ENCODE measurements around the gene PHF14.
A peak's percentile ranks its signal among the peaks of the same experiment; 100 is the strongest.
"Not testable (repeated sequence)": the region's sequence is repeated elsewhere in the genome, so short reads cannot be mapped to it uniquely, and the experiment has no call there.

Gene PHF14

DNA sequence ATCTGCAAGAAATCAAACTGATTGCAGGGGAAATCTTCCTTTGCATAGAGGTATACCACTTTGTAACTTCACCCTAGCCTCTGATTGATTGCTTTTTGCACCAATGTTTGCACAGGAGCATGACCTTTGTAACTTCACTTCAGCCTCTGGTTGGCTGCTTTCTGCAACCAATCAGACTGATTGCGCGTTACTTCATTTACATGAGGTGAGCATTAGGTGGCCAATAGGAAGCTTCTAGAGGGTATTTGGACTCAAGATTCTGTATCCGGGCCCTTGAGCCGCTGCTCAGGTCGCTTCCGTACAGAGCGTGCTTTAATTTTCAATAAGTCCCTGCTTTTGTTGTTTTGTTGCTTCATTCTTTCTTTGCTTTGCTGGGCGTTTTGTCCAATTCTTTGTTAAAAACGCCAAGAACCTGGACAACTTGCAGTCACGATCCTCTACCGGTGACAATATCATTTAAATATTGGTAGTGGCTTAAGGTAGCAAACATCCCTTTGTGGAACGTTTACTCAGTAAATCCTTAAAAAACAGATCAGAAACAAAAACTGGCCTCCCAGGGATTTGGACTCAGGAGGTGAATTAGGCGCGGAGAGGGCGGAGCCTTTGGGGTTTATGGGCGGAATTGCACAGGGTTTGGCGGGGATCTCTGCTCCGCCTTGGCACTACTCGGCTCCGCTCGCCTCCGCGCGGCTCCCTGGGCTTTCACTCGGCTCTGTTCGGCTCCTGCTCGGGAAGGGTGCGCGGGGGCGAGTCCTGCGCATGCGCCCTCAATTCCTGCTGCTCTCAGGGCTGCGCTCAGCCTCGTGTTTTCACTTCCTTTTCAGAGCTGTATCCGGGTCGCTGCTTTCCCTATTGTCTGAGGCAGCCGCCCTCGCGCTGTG, at the start of gene PHF14:
Gene PHF14 (plus strand): TSS at position 812 of the 881 bp plus-strand sequence. CDS start 452 bp downstream, outside the sequence.
- DNase-seq: peak; percentile 94

DNA sequence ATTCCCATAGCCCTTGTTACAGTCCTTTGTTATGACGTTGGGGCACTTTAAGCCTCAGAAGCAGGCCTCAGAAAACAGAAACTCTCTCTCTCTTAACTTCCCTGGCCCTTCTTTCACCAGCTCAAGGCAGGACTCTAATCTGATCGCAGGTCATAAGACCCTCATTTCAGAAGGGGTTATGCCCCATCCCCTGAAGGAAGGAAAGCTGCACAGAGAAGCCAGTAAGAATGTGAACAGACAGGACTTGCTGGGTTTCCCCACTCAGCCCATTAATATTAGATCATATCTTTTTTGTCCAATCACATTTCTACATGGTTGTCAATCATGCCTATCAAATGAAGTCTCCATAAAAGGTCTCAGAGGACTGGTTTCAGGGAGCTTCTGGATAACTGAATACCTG, 49.3 kb upstream of the PHF14 start:
- no peak for DNase-seq

- not testable (repeated sequence) for DNase-seq
Measured at GRCh38 chr7:10928203-10928602, 45.5 kb upstream of the PHF14 start.

DNA sequence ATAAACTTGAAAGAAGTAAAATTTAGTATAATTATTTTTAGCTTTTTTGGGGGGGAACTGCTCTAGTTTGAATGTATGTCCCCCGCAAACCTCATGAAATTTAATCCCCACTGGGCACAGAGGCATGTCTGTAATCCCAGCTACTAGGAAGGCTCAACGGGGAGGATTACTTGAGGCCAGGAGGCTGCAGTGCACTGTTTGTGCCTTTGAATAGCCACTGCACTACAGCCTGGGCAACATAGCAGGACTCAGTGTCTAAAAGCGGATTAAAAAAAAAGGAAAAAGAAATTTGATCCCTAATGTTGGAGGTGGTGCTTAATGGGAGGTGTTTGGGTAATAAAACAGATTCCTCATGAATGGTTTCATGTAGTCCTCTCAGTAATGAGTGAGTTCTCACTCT, 43.1 kb upstream of the PHF14 start:
- DNase-seq: no peak

DNA sequence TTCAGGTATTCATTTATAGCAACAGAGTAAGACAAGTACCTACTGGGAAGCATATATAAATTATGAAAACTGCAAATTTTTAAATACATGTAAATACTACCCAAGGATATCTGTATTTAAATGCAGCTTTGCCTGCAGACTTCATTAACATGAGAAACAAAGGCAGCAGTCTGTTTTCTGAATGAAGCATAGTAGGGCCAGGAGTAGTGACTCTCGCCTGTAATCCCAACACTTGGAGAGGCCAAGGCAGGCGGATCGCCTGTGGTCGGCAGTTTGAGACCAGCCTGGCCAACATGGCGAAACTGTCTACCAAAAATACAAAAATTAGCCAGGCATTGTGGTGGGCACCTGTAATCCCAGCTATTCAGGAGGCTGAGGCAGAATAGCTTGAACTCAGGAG, 42.5 kb upstream of the PHF14 start:
- DNase-seq: no peak

DNA sequence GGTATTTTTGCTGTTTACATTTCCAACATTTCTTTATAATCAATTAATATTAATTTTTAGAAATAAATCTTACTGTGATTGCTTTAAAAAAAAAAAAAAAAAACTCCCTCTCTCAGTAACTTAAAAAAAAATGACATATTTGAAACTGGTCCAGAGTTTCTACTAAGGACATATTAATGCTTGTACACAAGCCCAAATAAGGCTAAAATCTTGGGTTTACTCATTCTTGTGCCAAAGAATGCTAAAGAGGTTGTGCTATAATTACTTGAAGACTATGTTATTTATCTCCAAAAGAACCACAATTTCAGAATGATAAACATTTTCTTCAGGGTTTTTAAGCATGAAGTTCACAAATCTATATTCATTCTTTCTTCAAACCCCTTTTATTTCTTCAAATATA, 39.4 kb upstream of the PHF14 start:
- no peak for DNase-seq

DNA sequence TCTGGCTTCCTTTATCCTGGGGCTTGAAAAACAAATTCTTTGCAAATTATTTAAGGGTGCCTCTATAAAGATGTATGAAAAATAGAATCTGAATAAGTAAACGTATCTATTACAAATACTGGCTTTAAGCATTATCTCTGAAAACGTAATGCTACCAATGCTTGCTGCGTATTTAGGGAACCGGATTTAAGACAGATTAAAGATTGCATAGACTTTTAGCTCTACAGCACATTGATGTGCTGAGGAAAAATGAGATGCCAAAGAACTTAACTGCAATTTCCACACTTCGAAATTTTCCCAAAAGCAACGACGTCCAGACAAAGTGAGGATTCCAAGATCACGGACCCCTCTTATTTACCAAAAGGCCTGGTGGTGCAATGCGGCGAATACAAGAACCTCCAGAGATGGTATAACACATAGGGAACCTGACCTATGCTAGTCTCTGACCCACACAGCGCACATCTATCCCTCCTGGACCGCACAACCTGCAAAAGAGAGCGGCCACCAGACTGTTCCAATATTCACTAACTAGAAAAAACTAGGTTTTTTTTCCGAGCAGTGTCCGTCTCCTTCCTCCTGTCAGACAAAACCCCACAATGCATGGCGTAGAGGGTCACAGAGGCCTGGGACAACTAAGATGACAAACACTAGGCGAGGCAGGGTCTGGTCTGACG, 34.3 kb upstream of the PHF14 start:
- DNase-seq: no peak

DNA sequence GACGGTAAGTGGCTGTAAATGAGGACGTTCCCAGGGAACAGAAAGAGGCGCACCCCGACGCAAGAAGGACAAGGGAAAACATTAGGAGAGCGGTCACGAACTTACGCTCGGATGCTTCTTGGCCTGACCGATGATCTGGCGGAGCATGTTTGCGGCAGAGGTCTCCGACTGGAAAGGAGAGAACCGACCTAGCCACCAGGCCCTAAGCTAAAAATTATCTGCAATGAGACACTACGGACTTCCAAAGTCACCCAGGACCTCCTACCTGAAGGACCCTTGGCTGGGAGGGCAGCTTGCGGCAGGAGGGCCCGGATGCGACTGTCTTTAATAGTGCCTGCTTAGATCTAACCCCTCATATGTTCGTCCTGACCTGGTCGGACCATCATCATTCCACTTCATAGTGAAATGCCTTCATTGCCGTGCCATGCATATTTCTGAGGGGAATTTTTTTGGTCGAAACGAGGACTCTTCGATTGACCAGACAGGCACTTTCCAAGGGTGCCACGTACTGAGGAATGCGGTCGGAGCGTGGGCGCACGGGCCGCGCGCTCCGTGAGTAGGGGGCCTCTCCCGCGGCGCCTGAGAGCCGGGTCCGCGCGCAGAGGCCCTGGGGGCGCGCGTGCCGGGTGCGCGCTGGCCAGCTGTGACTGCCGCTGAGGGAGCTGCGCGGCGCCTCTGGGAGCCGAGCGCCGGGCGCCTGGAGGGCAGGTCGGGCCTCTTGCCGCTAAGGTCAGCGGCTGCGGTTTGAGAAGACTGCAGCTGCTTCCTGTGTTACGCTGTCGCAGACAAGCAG, 33.6 kb upstream of the PHF14 start:
- DNase-seq: peak; percentile 88

DNA sequence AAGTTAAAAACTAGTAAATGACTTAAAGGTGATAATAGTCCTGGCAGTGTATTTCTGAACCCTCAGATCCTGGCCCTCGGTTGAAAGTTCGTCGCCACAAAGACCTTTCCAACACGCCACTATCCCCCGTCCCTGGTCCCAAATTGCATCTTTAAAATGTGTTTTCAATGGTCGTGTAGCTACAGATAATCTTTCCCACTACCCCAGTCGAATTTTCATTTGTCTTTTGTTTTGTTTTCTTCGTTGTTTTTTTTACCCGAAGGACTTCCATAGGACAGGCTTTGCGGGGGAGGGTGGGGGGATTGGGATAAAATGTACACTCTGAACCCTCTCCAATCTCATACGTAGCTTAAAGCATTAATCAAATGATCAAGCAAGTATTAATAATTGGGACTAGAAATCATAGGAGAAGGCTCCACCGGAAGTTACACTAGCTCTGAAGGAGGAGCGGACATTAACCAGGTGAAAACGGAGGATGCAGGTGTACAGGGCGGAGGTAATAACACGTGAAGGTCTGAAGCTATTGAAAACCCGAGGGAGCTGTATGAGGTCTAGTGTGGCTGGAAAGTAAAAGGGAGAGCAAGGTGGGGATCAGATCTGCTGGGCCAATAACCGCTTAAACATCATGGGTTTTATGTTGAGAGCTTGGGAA, 32.8 kb upstream of the PHF14 start:
- DNase-seq: peak; percentile 15

DNA sequence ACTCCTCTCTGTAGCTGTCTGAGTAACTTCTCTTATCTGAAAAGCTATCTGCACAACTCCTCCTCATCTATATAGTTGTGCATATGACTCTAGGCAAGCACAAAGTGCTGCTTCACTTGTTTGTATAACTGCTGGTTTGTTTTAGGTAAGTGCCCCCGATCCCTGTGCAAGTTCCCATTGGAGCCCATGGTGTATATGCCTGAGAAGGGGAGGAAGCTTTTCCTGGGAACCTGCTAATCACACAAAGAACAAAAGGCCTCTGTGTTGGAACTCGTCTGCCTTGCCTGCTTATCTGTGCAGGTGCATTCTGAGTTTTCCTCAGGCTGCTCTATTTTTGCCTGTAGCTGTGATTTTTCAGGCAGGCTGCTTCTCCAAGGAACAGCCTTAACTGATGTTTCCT, 23.2 kb upstream of the PHF14 start:
- no peak for DNase-seq

- not testable (repeated sequence) for DNase-seq
Measured at GRCh38 chr7:10950974-10951578, 22.6 kb upstream of the PHF14 start.

DNA sequence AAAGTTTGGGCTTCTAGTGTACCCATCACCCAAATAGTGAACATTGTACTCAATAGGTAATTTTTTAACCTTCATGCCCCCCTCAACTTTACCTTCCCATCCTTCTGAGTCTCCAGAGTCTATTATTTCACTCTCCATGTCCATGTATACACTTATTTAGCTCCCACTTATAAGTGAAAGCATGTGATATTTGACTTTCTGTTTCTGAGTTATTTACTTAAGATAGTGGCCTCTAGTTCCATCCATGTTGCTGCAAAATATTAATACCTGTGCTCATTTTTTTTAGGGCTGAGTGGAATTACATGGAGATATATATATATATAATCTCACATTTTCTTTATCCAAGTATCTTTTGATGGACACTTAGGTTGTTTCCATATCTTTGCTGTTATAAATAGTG, 21.1 kb upstream of the PHF14 start:
- no peak for DNase-seq

GRCh38 chr7:10953078-10953750, 20.5 kb upstream of the PHF14 start:
- DNase-seq: not testable (repeated sequence)

- DNase-seq: no peak
Measured at GRCh38 chr7:10956528-10956927, 17.1 kb upstream of the PHF14 start.

- not testable (repeated sequence) for DNase-seq
Measured at GRCh38 chr7:10960242-10960641, 13.4 kb upstream of the PHF14 start.

- not testable (repeated sequence) for DNase-seq
Measured at GRCh38 chr7:10965016-10965415, 8.7 kb upstream of the PHF14 start.

- no peak for DNase-seq
Measured at GRCh38 chr7:10972174-10972573, 1.5 kb upstream of the PHF14 start.

DNA sequence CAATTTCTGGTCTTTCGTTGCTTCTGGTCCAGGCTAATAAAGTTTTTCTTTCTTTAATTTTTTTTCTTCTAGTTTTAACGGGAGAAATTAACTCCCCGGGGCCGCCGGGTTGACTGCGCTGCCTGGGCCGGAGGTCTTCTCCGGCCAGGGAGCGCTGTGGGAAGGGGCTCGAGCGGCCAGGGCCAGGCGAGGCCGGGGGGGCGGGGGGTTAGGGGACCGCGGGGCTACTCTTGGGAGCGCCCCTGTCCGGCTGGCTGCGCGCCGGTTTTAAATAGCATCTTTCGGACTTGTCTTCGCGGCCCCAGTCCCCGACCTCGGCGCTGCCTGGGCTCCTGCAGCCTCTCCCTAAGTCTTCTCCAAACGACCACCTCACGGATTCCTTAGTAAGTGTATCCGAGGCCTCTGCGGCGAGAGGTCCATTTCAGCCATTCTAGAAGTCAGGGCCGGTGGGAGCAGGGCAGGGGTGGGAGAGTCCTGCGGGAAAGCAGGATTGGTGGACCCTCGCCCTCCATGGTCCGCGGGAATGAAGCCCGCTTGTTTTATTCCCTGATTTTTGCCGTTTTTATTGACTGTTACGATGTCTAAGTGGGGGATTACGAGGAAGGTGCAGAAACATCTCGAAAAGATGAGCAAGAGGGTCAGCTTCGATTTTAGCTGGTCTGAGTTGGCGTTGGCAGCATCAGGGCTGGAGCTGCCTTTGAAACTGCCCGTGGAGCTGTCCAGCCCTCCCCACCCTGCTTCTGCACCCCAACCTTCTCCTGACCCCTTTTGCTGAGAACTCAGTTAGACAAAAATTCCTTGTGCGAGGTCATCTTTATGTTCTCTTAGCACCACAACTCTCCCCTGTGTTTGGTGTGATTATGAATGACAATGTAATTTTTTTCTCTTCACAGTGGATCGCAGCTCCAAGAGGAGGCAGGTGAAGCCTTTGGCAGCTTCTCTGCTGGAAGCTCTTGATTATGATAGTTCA, 555 bp downstream of the PHF14 start:
- DNase-seq: peak; percentile 32

- no peak for DNase-seq
Measured at GRCh38 chr7:10977113-10977512, 3.4 kb downstream of the PHF14 start.

DNA sequence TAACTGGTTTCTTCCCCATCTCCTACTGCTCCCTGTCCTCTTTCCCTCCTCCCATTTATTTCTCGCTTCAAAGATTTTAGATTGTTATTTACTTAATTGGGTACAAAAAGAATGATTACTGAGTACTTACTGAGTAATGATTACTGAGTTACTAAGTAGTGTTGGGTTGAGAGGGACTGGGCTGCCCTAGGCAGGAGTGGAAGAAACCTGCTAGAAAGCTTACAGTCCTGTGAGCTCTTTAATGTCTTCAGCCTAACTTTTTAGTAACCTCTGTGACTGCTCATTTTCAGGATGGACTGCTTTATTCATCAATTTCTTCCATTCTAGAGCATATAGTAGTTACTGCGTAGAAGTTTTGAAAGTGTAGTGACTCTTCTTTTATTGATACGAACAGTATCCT, 7.6 kb downstream of the PHF14 start:
- no peak for DNase-seq

DNA sequence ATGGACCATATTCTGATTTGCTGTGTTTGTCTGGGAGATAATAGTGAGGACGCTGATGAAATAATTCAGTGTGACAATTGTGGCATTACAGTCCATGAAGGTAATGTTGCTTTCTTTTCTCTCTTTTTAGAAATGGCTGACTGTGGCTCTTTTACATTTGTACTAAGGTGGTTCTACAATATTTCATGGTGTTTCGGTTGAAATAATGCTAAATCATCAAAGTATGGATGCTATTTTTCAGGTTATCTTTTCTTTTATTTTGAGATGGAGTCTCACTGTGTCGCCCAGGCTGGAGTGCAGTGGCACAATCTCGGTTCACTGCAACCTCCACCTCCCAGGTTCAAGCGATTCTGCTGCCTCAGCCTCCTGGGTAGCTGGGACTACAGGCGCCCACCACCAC, 17.1 kb downstream of the PHF14 start:
- not testable (repeated sequence) for DNase-seq
